Measurements from ENCODE around the gene PEAK1.

The PEAK1 gene

DNA sequence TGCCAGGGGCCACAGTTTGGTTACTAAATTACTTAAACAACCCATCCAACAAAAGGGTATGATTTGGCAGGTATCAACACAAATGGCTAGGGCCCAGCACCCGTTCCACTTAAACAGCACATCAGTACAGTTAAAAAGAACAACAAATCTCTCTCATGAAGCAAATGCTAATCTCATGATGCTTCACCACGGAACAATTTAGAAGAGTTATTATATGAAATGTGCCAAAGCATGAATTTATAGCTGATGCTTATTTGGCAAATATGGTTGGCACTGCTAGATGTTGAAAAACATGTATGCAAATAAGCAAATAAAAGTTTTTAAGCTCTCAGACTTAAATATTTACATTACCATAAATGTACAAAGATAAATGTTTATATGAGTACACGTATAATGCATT is 2.3 kb downstream of the PEAK1 start:
- Histone ChIP-seq H3K4me3 (replicated peaks; ENCODE audit: low read depth, low read length) (no peak overlapping the region), H3K36me3 (ENCODE audit: control insufficient read depth, insufficient read depth, low read length) (no peaks in the 10 kb centered on the region), H3K27me3 (replicated peaks; ENCODE audit: control insufficient read depth, insufficient read depth, low read length) (no peaks in the 10 kb centered on the region)
- TF ChIP-seq, protein P1, sequence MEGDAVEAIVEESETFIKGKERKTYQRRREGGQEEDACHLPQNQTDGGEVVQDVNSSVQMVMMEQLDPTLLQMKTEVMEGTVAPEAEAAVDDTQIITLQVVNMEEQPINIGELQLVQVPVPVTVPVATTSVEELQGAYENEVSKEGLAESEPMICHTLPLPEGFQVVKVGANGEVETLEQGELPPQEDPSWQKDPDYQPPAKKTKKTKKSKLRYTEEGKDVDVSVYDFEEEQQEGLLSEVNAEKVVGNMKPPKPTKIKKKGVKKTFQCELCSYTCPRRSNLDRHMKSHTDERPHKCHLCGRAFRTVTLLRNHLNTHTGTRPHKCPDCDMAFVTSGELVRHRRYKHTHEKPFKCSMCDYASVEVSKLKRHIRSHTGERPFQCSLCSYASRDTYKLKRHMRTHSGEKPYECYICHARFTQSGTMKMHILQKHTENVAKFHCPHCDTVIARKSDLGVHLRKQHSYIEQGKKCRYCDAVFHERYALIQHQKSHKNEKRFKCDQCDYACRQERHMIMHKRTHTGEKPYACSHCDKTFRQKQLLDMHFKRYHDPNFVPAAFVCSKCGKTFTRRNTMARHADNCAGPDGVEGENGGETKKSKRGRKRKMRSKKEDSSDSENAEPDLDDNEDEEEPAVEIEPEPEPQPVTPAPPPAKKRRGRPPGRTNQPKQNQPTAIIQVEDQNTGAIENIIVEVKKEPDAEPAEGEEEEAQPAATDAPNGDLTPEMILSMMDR (IDR thresholded peaks at IDR 0.05; ENCODE audit: insufficient read depth, low read length, poor library complexity, severe bottlenecking) = no peak
- DNase-seq (ENCODE audit: extremely low read depth, insufficient read length) = no peak

GRCh38 chr15:77416954-77417353 is 3.0 kb downstream of the PEAK1 start:
- no peak overlapping the region for H3K4me3 ChIP-seq (replicated peaks; ENCODE audit: low read depth, low read length)

DNA sequence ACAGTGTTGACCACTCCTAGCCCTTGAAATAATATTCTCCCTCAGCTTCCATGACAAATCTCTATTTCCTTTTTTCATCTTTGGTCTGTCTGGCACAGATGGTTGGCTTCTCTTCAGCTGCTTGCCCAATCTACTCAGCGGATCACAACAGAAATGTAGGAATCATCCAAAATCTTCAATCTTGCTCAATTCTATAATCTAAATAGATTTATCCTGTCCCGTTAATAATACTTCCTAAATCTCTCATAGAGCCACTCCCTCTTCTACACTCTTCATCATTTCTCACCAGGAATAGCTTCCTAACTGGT is 3.8 kb downstream of the PEAK1 start:
- Histone ChIP-seq H3K27me3 (replicated peaks; ENCODE audit: control insufficient read depth, insufficient read depth, low read length) (no peaks in the 10 kb centered on the region), H3K36me3 (ENCODE audit: control insufficient read depth, insufficient read depth, low read length) (no peaks in the 10 kb centered on the region), H3K4me3 (replicated peaks; ENCODE audit: low read depth, low read length) (no peak overlapping the region)
- TF ChIP-seq, protein P1 (IDR thresholded peaks at IDR 0.05; ENCODE audit: insufficient read depth, low read length, poor library complexity, severe bottlenecking) = no peak
- no peak for DNase-seq (ENCODE audit: extremely low read depth, insufficient read length)

More at GRCh38 chr15:77416954-77417353, 3.0 kb downstream of the PEAK1 start:
- TF ChIP-seq, protein P1 (IDR thresholded peaks at IDR 0.05; ENCODE audit: insufficient read depth, low read length, poor library complexity, severe bottlenecking) = no peak
- Histone ChIP-seq H3K27me3 (replicated peaks; ENCODE audit: control insufficient read depth, insufficient read depth, low read length) (no peaks in the 10 kb centered on the region), H3K36me3 (ENCODE audit: control insufficient read depth, insufficient read depth, low read length) (no peaks in the 10 kb centered on the region)
- no peak for DNase-seq (ENCODE audit: extremely low read depth, insufficient read length)

- H3K27me3 ChIP-seq (replicated peaks; ENCODE audit: control insufficient read depth, insufficient read depth, low read length) = no peaks in the 10 kb centered on the region
These were observed 4.3 kb downstream of the PEAK1 start for GRCh38 chr15:77415450-77416147.

GRCh38 chr15:77414789-77415442 is 5.0 kb downstream of the PEAK1 start:
- DNase-seq (ENCODE audit: extremely low read depth, insufficient read length) = no peak

More at GRCh38 chr15:77415450-77416147, 4.3 kb downstream of the PEAK1 start:
- no peaks in the 10 kb centered on the region for H3K36me3 ChIP-seq (ENCODE audit: control insufficient read depth, insufficient read depth, low read length)
- no peak for DNase-seq (ENCODE audit: extremely low read depth, insufficient read length)
- TF ChIP-seq, protein P1 (IDR thresholded peaks at IDR 0.05; ENCODE audit: insufficient read depth, low read length, poor library complexity, severe bottlenecking) = no peak
- H3K4me3 ChIP-seq (replicated peaks; ENCODE audit: low read depth, low read length) = no peak overlapping the region

More at GRCh38 chr15:77414789-77415442, 5.0 kb downstream of the PEAK1 start:
- no peak overlapping the region for H3K4me3 ChIP-seq (replicated peaks; ENCODE audit: low read depth, low read length)
- no peaks in the 10 kb centered on the region for H3K36me3 ChIP-seq (ENCODE audit: control insufficient read depth, insufficient read depth, low read length)
- TF ChIP-seq, protein P1 (IDR thresholded peaks at IDR 0.05; ENCODE audit: insufficient read depth, low read length, poor library complexity, severe bottlenecking) = no peak
- no peaks in the 10 kb centered on the region for H3K27me3 ChIP-seq (replicated peaks; ENCODE audit: control insufficient read depth, insufficient read depth, low read length)
